ENCODE measurements around the gene PLIN3. TPM values are rescaled to one million over a fixed set of nuclear protein-coding genes. Genes with fewer than 3 reads are reported as not detected.
A peak's percentile ranks its signal among the peaks of the same experiment; 100 is the strongest.

PLIN3 gene
- total and polyA plus RNA-seq, 2 of the 4 experiments (the other 2 are of a cell fraction), result 147 to 246 TPM

- Histone ChIP-seq H3K4ac (ENCODE audit: low read depth, low read length) (peak overlapping the region; percentile 92), H3K9me3 (ENCODE audit: control insufficient read depth, insufficient read depth, low read length) (no peaks in the 10 kb centered on the region), H3K18ac (ENCODE audit: low read depth, low read length) (peak overlapping the region; percentile 22), H4K91ac (ENCODE audit: insufficient read depth, low read depth, low read length) (peak overlapping the region; percentile 94), H3K4me1 (ENCODE audit: control insufficient read depth, insufficient read depth, low read length) (peaks cover 38% of the 10 kb centered on the region), H3K4me2 (ENCODE audit: low read depth, low read length) (peak overlapping the region; percentile 33; the same call in 1 of the 2 replicates), H4K20me1 (ENCODE audit: insufficient read depth, low read length) (peaks cover 43% of the 10 kb centered on the region), H3K27ac (ENCODE audit: insufficient read depth, low read length) (peak overlapping the region; percentile 67), H3K4me3 (ENCODE audit: insufficient read depth, low read depth, low read length) (no peak overlapping the region), H3K14ac (replicated peaks; ENCODE audit: low read depth, low read length) (peak overlapping the region; percentile 83), H3K36me3 (ENCODE audit: control insufficient read depth, insufficient read depth, low read length) (peaks cover 1% of the 10 kb centered on the region; the same call in 1 of the 2 replicates), H3K23ac (ENCODE audit: low read depth, low read length) (peak overlapping the region; percentile 68), H2BK15ac (ENCODE audit: low read depth, low read length) (peak overlapping the region; percentile 82; the same call in 2 of the 3 replicates), H4K5ac (ENCODE audit: low read depth, low read length) (peak overlapping the region; percentile 65), H3K9ac (ENCODE audit: low read depth, low read length) (no peak overlapping the region), H2AFZ (replicated peaks; ENCODE audit: low read length, poor library complexity) (peak overlapping the region; percentile 86), H2BK5ac (ENCODE audit: low read depth, low read length, poor library complexity, severe bottlenecking) (peak overlapping the region; percentile 96), H2AK5ac (ENCODE audit: low read depth, low read length) (peak overlapping the region; percentile 91), H2BK20ac (ENCODE audit: low read depth, low read length) (peak overlapping the region; percentile 85), H2BK120ac (ENCODE audit: low read depth, low read length) (peak overlapping the region; percentile 91), H3K56ac (ENCODE audit: extremely low read depth, insufficient read depth, low read length) (peak overlapping the region; percentile 58; the same call in 1 of the 2 replicates), H3K79me1 (ENCODE audit: low read depth in 1 of 2, low read length in 2 of 2) (peaks cover 0 to 71% of the 10 kb centered on the region in 2 experiments; a peak in 2 of 4 replicates), H3K9me1 (ENCODE audit: insufficient read depth, low read length) (peaks cover 9% of the 10 kb centered on the region), H2AK9ac (replicated peaks; ENCODE audit: low read depth, low read length, poor library complexity) (peak overlapping the region; percentile 89), H3K27me3 (ENCODE audit: control insufficient read depth, insufficient read depth, low read length) (no peaks in the 10 kb centered on the region), H4K8ac (ENCODE audit: low read depth in 2 of 2, low read length in 2 of 2) (peak overlapping the region; percentile 36 to 86; a peak in 3 of 4 replicates)
- POLR2A ChIA-PET (ENCODE audit: unreplicated experiment), result no interaction called here
- intact Hi-C loops (cut with micrococcal nuclease) (no loop called here), dilution Hi-C loops (cut with HindIII; ENCODE audit: low sequenced_read_pairs, unreplicated experiment) (no loop called here), in situ Hi-C loops (cut with MboI; ENCODE audit: low sequenced_read_pairs) (loop anchor here (5.0 kb wide), 2 partner anchors 43 to 108 kb away; no protein-coding TSS in a partner anchor)
- CTCF ChIA-PET, result interaction anchor here (4.6 kb wide), 1 partner anchor 105 kb away, joined by 30 read pairs; no protein-coding TSS in a partner anchor
- peak; percentile 69 for DNase-seq
- 56% methylated on average over 14 of the region's 23 CpGs; no CpG with 5 or more reads in 1 of the 2 experiments for whole genome bisulfite sequencing, 2 experiments (ENCODE audit: extremely low coverage in 2 of 2, insufficient read length in 1 of 2)
- no TSS peak for BruUV-seq (replicated peaks)
- ATAC-seq (ENCODE audit: low read depth), result peak; percentile 10; the same call in 1 of the 2 replicates
- no peak for TF ChIP-seq SMC3 (IDR thresholded peaks at IDR 0.05; ENCODE audit: low read depth, low read length)
- TF ChIP-seq CHD1 (IDR thresholded peaks at IDR 0.05; ENCODE audit: low read depth, low read length), result no peak
- no peak for TF ChIP-seq CEBPB (IDR thresholded peaks at IDR 0.05; ENCODE audit: low read depth, low read length)
- TF ChIP-seq RCOR1 (IDR thresholded peaks at IDR 0.05; ENCODE audit: insufficient replicate concordance, low read length), result no peak
- TF ChIP-seq POLR2A (IDR thresholded peaks at IDR 0.05; ENCODE audit: low read depth, low read length), result no peak
- TF ChIP-seq MXI1 (IDR thresholded peaks at IDR 0.05; ENCODE audit: borderline replicate concordance, low read depth, low read length), result no peak
- TF ChIP-seq RFX5 (IDR thresholded peaks at IDR 0.05; ENCODE audit: low read depth, low read length), result no peak
- TF ChIP-seq FOS (IDR thresholded peaks at IDR 0.05; ENCODE audit: low read depth, low read length), result peak; percentile 71; the same call in 1 of the 2 replicates
- TF ChIP-seq ELK1 (IDR thresholded peaks at IDR 0.05; ENCODE audit: borderline replicate concordance, low read depth, low read length), result no peak
- TF ChIP-seq CTCF (conservative IDR thresholded peaks at IDR 0.05; ENCODE audit: low read depth, low read length), result no peak
- peak; percentile 24; the same call in 1 of the 2 replicates for TF ChIP-seq BHLHE40 (IDR thresholded peaks at IDR 0.05; ENCODE audit: low read depth, low read length)
- TF ChIP-seq MAFK (IDR thresholded peaks at IDR 0.05; ENCODE audit: low read depth, low read length), result no peak
- no peak for TF ChIP-seq RAD21 (IDR thresholded peaks at IDR 0.05; ENCODE audit: low read length)
- TF ChIP-seq NFE2L2 (IDR thresholded peaks at IDR 0.05; ENCODE audit: low read depth, low read length), result no peak
- TF ChIP-seq MAZ (IDR thresholded peaks at IDR 0.05; ENCODE audit: borderline replicate concordance, low read depth, low read length), result no peak
Observed at GRCh38 chr19:4914736-4915501, 47.5 kb upstream of the PLIN3 start.

Data from IMR-90 (cell line).